HG03196 (cell line): ENCODE results near the gene LRRC55.

Source experiments
- ATAC-seq: cut with Tn5 transposase; IDR thresholded peaks from one replicate; pipeline ENCODE4 v1.9.1; 2021; ENCODE audit not compliant: unreplicated experiment

The LRRC55 gene

GRCh38 chr11:57181678-57182305, at the start of gene LRRC55:
Gene LRRC55, plus strand, starts transcription at chr11:57181953. Its CDS starts 70 bp downstream, at chr11:57182023.
- no peak for ATAC-seq

GRCh38 chr11:57133366-57134038, 48.3 kb upstream of the LRRC55 start:
- ATAC-seq: no peak

- ATAC-seq: no peak
Observed at GRCh38 chr11:57134284-57134683, 47.5 kb upstream of the LRRC55 start.

GRCh38 chr11:57135020-57135751, 46.6 kb upstream of the LRRC55 start:
- no peak for ATAC-seq

GRCh38 chr11:57140568-57140967, 41.2 kb upstream of the LRRC55 start:
- no peak for ATAC-seq

GRCh38 chr11:57143459-57143858, 38.3 kb upstream of the LRRC55 start:
- no peak for ATAC-seq

GRCh38 chr11:57144075-57144474, 37.7 kb upstream of the LRRC55 start:
- no peak for ATAC-seq

- ATAC-seq: no peak
Observed at GRCh38 chr11:57144531-57145320, 37.0 kb upstream of the LRRC55 start.

- ATAC-seq: no peak
Observed at GRCh38 chr11:57146301-57146700, 35.5 kb upstream of the LRRC55 start.

- no peak for ATAC-seq
Observed at GRCh38 chr11:57148621-57149020, 33.1 kb upstream of the LRRC55 start.

GRCh38 chr11:57150454-57150917, 31.3 kb upstream of the LRRC55 start:
- no peak for ATAC-seq

- no peak for ATAC-seq
Observed at GRCh38 chr11:57152134-57152533, 29.6 kb upstream of the LRRC55 start.

GRCh38 chr11:57153448-57153847, 28.3 kb upstream of the LRRC55 start:
- no peak for ATAC-seq

GRCh38 chr11:57154739-57155138, 27.0 kb upstream of the LRRC55 start:
- ATAC-seq: no peak

- ATAC-seq: no peak
Observed at GRCh38 chr11:57155400-57155799, 26.4 kb upstream of the LRRC55 start.

GRCh38 chr11:57155838-57156607, 25.7 kb upstream of the LRRC55 start:
- ATAC-seq: no peak

- no peak for ATAC-seq
Observed at GRCh38 chr11:57156928-57157327, 24.8 kb upstream of the LRRC55 start.

GRCh38 chr11:57157624-57158023, 24.1 kb upstream of the LRRC55 start:
- no peak for ATAC-seq

GRCh38 chr11:57158180-57158579, 23.6 kb upstream of the LRRC55 start:
- no peak for ATAC-seq

- no peak for ATAC-seq
Observed at GRCh38 chr11:57158599-57158998, 23.2 kb upstream of the LRRC55 start.
